Skeletal muscle cell (primary cell): ENCODE measurements around the gene MYH6.
"Not testable (repeated sequence)": the region's sequence is repeated elsewhere in the genome, so short reads cannot be mapped to it uniquely, and the experiment has no call there.

ENCODE experiments used
- DNase-seq: peaks from one replicate; pipeline ENCODE4 v3.0.0-alpha.2; 2010; ENCODE audit warnings: low read depth
- H3K4me3 ChIP-seq: 2 replicates; pipeline ENCODE4 v1.5.1; 2011; ENCODE audit warnings: low read depth, mild to moderate bottlenecking, control low read depth, low read length, moderate library complexity

Gene MYH6

DNA sequence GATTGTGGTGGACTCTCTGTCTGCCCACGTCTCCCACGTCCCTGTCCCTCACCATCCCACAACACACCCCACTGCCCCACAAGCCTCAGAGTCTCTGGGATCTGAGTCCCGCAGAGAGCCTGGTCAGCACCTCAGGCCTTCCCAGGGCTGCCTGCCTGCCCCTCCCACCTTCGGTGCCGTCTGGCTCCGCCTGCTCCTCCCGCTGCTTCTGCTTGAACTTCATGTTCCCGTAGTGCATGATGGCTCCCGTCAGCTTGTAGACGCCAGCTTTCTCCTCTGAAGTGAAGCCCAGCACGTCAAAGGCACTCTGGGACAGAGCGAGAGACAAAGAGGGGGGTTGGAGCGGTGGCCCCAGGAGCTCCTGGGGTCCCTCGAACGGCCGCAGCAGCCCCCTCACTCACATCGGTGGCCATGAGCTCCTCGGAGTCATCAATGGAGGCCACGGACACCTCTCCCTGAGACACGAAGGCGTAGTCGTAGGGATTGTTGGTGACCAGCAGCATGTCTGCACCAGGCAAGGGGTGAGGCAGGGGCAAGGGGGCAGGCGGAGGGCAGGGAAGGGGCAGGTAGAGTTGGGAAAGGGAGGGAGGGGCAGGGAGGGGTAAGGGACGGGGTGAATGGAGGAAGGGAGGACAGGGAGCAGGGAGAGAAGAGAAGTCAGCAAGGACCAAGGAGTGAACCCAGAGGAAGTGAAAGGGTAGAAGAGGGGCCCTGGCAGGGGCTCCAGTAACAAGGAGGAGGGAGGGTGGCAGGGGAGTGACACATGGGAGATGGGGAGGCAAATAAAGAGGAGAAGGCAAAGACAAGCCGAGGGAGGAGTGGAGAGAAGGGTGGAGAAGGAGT lies 5.6 kb downstream of the MYH6 start:
- DNase-seq = no peak

DNA sequence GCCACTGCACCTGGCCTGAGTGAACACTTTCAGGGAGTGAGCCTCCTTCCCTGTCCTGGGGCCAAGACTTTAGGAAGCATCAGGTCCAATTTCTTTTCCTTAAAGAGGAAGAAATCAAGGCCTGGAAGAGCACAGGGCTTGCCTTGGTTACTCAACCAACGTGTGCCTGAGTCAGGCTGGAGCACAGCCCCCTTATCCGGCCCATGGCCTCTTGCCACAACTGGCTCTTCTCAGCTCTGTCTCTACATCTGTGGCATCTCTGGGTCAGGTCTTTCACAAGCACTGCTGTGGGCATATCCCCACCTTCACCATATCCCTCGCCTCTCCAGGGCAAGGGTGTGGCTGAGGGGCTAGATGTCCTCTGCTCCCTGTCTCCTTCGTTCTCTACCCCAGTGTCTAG lies 6.8 kb downstream of the MYH6 start:
- H3K4me3 ChIP-seq = no peak overlapping the region
- no peak for DNase-seq

More for the DNA sequence above, 5.6 kb downstream of the MYH6 start:
- H3K4me3 ChIP-seq = no peak overlapping the region

DNA sequence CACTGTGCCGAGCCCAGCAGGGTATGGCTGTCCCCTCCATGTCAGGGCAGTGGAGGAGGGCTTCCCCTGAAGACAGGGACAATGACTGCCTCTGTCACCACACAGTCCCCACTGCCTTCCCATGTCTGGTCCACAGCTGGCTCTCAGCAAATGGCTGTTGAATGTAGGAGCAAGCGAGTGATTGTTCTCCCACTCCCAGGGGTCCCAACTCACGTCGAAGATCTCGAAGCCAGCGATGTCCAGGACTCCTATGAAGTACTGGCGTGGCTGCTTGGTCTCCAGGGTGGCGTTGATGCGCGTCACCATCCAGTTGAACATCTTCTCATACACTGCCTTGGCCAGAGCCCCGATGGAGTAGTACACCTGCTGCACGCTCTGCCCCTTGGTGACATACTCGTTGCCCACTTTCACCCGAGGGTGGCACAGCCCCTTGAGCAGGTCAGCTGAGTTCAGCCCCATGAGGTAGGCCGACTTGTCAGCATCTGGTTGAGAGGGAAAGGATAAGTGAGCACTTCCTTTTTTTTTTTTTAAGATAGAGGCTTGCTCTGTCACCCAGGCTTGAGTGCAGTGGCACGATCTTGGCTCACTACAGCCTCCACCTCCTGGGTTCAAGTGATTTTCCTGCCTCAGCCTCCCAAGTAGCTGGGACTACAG lies 7.5 kb downstream of the MYH6 start:
- H3K4me3 ChIP-seq, DNase-seq: not testable (repeated sequence)

DNA sequence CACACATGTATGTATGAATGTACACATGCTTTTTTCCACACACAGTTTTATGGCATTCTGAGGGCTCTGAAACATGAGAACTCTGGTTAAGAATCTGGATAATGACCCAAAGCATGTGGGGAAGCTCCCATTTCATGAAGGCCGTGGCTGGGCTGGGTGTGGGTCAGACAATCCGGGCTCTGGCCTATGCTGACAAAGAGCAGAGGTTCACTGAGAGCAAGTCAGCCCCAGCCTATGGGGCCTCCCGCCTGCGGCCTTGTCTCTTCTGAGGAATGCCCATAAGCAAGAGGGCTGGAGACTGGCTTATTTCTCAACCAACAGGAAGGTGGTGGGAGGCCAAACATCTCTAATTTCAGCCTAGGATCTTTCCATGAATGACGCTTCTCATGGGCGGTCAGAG lies 8.5 kb downstream of the MYH6 start:
- no peak overlapping the region for H3K4me3 ChIP-seq
- DNase-seq = no peak

DNA sequence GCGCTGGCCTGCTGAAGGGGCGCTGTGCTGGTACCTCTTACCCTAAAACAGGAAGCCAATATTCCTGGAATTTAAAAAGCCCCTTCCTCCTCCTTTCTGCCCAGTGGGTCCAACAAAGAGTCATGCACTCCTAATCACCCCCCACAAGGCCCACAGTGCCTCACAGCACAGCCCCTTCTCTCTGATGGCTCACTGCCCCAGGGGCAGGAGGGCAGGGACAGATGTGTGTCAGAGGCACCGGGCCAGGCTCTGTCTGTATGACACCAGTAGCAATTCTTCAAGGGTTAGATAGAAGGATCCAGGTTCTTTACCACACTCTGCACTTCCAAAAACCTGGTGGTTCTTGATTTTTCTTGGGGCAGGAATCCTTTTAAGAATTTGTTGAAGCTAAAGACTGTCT lies 8.9 kb downstream of the MYH6 start:
- H3K4me3 ChIP-seq = no peak overlapping the region
- DNase-seq = no peak

DNA sequence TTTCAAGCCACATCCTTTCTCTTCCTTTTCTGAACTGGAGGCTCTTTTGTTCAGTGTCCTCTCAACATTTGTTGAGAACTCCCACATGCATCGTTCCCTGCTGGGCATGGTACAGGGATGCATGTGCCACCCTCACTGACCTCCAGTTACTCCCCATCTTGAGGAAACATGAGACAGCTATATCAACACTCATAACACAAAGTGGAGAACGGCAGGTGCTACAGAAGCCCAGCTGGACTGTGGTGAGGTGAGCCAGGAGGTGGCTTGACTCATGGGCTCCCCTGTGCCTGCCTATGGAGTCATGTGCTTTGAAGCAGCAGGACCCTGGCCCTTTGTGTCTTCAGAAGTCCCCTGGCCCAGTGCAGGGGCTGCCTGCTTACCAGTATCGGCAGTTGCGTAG lies 9.7 kb downstream of the MYH6 start:
- DNase-seq = no peak
- H3K4me3 ChIP-seq = no peak overlapping the region

DNA sequence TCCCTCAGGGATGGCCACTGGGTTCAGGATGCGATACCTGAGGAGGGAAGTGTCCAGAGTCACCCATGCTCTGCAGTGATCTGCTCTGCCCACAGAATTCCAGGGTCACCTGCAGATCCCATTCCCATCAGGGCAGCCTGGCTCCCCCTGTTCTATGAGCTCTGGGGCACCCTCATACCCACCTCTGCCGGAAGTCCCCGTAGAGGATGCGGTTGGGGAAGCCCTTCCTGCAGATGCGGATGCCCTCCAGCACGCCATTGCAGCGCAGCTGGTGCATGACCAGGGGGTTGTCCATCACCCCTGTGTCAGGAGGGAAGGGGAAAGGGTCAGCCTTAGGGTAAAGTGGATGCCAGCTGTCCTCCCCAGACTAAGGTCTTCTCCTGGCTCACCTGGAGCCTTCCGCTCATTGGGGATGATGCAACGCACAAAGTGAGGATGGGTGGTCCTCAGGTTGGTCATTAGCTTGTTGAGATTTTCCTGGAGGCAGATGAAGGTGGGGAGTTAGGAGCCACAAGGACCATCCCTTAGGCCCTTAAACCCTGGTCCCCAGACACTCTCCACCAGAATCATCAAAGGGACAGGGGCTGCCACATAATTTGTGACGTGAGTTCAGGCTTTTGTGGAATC lies 11.2 kb downstream of the MYH6 start:
- DNase-seq = no peak
- no peak overlapping the region for H3K4me3 ChIP-seq

DNA sequence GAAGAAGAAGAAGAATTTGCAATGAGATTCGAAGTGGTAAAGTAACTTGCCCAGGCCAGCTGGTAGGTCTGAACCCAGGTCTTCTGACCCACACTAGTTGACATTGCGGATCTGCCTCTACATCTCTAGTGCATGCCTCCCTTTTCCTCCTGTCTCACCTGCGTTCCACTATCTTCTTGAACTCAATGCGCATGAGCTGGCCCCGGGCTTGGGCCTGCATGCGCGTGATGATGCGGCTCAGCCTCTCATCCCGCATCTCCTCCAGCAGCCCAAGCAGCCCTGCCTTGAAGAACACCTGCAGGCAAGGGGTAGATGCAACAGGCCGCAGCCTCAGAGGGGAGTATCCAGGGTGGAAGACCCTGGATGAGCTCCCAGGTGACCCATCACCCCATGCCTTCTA lies 11.9 kb downstream of the MYH6 start:
- DNase-seq = no peak
- H3K4me3 ChIP-seq = no peak overlapping the region

DNA sequence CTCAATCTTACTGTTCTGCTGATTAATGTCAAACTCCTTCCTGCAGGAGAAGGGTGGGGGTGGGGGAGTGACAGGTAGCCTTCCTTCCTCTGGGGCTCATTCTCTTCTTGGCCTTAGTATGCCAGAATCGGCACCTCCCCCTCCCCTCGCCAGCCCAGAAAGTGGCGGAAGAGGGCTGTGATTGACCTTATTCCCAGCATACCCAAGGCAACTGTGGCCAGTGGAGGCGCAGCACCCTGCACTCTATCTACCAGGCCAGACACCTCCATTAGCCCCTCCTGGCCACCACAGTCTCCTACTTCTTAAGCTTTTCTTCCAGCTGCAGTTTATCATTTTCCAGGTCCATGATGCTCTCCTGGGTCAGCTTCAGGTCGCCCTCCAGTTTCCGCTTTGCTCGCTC lies 15.5 kb downstream of the MYH6 start:
- H3K4me3 ChIP-seq = no peak overlapping the region
- no peak for DNase-seq

DNA sequence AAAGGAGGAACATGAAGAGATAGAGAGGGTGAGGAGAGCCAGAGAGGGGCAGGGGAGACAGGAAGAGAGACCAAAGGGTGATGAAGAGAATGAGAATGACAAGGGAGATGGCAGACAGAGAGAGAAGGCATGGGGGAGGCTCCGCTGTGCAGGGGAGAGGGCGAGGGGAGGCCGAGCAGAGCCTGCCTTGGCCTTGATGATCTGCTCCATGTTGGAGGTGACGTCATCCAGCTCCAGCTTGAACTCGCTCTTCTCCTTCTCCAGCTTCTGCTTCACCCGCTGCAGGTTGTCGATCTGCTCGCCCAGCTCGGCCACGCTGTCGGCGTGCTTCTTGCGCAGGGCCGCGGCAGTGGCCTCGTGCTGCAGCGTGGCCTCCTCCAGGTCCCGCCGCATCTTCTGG lies 18.2 kb downstream of the MYH6 start:
- H3K4me3 ChIP-seq, DNase-seq: not testable (repeated sequence)

DNA sequence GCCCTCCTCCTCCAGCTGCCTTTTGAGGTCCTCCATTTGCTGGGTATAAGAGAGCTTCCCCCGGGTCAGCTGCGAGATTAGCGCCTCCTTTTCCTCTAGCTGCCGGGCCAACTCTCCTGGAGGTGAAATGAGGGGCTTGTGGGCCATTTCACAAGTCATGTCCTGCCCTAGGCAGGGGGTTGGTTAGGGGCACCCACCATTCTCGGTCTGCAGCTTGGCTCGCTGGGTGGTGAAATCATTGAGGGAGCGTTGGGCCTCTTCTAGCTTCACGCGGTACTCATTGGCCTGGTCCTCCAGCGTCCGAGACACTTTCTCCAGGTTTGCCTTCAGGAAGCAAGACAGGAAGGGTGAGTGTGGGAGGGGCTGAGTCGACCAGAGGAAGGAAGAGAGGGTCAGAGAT lies 18.7 kb downstream of the MYH6 start:
- DNase-seq = no peak
- no peak overlapping the region for H3K4me3 ChIP-seq

DNA sequence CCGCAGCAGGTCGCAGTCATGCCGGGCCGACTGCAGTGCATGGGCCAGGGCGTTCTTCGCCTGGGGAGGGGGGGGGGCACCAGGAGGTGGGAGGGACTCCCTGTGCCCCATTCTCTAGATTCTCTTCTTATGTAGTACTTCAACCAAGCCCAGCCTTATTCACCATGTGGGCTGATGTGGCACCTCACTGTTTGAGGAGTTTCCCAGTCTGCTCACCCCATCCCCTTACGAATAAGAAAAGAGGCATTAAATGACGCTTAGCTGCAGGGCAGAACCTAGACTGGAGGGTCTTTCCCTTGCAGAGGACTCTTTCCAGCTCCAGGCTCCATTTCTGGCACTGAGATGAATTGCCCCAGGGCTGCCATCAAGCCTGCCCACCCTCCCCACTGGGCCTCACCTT lies 19.1 kb downstream of the MYH6 start:
- DNase-seq = no peak
- no peak overlapping the region for H3K4me3 ChIP-seq

DNA sequence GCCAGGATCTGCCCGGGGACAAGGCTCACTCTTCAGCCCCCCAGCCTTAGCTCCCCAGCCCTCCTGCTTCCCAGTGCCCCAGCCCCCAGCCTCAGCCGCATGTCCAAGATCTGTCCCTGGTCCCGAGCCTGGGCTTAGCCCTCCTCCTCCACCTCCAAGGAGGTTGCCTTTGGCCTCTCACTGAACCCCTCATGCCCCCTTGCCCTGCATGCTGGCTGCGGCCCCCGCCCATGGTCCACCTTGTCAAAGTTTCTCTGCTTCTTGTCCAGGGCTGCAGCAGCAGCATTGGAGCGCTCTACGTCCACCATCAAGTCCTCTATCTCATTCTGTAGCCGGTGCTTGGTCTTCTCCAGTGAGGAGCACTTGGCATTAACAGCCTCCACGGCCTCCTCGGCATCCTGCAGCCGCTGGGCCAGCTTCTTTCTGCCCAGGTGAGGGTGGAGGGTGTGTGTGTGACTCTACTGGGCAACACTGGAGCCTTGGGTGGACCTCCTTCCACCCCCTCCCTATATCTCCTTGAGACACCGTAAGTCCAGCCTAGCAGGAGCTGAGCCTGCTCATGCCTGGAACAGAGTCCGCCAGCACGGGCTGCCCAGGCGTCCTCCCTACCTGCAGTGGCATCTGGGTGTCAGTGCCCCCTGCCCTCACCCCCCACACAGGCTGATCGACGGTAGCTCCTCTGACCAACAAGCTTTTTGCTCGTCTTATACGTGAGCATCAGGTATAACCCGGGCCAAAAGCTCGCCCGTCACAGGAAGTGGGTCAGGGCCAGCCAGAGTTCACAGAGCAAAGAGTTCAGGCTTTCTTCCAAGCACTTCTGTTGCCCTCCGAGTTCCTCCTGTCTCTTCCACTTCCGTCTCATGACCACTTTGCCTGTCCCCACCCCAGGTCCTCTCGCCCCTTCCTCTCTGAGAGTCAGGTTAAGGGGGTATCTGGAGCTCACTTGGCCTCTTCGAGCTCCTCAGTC lies 19.9 kb downstream of the MYH6 start:
- H3K4me3 ChIP-seq = no peak overlapping the region
- DNase-seq = no peak

DNA sequence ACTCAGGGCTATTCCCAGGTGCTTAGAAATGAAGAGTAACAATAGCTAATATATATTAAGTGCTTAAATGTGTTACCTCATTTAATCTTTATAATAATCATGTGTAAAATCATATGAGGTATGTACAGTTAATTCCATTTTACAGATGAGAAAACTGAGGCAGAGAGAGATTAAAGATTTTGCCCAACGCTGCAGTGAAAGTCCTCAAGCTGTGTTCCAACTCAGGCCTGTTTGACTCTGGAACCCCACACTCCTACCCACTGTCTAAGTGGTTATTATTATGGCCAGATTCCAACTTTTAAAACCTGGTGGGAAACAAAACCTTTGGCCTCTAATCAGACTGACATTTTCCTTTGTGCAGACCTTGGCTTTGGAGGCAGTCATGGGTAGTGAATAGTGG lies 21.1 kb downstream of the MYH6 start:
- H3K4me3 ChIP-seq = no peak overlapping the region
- no peak for DNase-seq

DNA sequence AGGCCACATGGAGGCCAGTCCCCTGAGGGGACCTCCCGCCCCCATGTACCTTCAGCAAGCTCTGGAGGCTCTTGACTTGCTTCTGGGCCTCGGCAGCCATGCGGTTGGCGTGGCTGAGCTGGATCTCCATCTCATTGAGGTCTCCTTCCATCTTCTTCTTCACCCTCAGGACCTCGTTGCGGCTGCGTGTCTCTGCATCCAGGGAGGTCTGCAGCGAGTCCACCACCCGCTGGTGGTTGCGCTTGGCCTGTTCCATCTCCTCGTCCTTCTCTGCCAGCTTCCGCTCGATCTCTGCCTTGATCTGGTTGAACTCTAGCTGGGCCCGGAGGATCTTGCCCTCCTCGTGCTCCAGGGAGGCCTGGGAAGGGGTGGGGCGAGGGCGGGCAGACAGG lies 21.8 kb downstream of the MYH6 start:
- not testable (repeated sequence) for DNase-seq, H3K4me3 ChIP-seq

DNA sequence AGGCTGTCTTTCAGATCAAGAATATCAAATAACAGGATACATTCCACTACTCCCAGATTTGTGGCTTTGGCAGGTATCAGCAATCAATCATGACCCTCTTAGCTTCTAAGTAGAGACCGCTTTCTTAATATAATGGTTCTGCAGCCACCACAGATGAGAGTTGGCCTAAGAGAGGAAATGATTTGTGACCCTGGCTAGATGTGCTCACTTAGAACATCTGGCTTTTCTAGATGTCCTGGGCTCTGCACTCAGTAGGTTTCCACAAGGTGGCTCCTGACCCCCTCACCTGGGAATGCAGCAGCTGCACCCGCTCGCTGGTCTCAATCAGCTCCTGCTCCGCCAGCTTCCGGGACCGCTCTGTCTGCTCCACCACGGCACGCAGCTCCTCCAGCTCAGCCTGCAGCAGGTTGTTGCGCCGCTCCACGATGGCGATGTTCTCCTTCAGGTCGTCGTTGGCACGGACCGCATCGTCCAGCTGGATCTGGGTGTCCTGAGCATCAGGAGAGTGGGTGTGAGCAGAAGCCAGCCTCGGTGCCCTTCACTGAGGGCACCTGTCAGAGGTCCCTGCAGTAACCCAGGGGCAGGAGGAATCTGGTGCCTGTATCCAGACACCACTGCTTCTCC lies 22.3 kb downstream of the MYH6 start:
- H3K4me3 ChIP-seq = no peak overlapping the region
- DNase-seq = no peak

DNA sequence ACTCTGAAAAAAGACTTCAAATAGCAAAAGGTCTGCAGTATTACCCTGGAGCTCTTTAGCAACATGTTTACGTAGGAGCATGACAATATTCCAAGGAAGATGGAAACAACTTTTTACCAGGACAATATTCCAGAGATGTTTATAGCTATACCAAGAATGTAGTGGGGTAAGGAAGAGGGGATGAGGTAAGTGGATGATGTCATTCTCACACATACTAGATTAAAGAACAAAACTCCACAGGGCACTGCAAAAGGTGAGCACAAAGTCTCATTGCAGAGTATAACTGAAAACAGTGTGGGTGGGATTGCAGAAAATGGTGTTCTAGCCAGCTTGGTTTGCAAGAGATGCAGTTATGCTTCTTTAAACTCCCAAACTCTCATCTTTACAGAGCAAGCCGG lies 22.8 kb downstream of the MYH6 start:
- no peak overlapping the region for H3K4me3 ChIP-seq
- DNase-seq = no peak

DNA sequence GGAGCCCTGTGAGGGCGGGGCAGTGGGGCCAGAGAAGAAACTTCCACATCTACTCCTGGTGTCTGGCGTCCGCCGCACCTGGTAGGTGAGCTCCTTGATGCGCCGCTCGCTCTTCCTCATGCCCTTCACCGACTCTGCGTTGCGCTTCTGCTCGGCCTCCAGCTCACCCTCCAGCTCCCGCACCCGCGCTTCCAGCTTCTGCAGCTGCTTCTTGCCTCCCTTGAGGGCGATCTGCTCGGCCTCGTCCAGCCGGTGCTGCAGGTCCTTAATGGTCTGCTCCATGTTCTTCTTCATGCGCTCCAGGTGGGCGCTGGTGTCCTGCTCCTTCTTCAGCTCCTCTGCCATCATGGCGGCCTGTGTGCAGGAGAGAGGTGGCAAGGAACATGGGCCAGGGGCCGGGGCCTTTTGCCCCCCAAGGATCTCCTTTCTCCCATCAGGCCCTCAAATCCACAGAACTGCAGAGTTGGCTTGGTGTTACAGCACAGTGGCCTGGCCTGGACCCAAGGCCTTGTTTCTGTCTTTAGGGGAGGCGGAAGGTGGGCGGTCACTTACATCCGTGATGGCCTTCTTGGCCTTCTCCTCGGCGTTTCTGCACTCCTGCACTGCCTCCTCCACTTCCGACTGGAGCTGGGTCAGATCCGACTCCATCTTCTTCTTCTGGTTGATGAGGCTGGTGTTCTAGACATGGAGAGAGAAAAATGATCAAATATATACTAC lies 23.6 kb downstream of the MYH6 start:
- DNase-seq = no peak
- H3K4me3 ChIP-seq = no peak overlapping the region
